ENCODE data around the gene CDC14B. TPM values are rescaled to one million over a fixed set of nuclear protein-coding genes. Genes with fewer than 3 reads are reported as not detected.
A peak's percentile ranks its signal among the peaks of the same experiment; 100 is the strongest.

Gene CDC14B
- total RNA-seq (10 to 100 TPM in 1 of 2 donors, 1 to 10 TPM in 1; 8.8 to 33.3 TPM), polyA plus RNA-seq (10 to 100 TPM; 11.3 TPM)

DNA sequence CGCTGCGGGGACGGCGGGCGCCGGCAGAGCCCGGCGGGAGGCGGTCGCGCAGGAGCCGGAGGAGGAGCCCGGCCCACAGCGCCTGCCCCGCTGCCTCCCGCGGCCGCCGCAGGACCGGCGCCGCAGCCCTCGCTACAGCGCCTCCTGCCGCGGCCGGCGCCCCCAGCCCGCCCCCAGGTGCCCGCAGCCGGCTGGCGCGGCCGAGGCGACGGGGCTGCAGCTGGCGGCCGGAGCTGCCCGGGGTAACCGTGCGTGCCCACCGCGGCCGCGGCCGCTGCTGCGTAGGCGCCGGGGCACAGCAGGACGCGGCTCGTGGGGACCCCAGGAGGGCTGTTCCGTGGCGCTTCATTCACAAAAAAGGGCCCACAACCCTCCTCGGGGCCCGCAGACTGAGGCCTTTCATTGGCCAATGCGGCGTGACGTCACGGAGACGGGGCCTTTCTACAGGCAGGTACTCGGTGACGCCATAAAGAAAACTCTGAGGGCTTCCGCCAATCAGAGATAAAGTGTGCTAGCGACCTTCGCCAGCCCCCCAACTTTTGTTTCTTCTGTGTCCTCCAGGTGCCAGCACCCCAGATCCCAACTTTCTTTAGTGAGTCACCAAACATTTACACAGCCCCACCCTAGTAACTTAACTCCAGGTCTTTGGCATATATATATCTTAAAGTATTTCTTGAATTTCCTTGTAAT lies at the start of gene CDC14B:
Gene CDC14B (minus strand): TSS at position 353 of the 690 bp plus-strand sequence. CDS start 465 bp downstream, outside the sequence.
- Histone ChIP-seq H3K9me3 (ENCODE audit: control insufficient read depth in 4 of 4, low read length in 3 of 4) (no peaks in the 10 kb centered on the region), H3K27me3 (ENCODE audit: control insufficient read depth in 4 of 4, insufficient read depth in 4 of 4, low read length in 3 of 4) (no peaks in the 10 kb centered on the region), H3K4me3 (ENCODE audit: low read depth in 1 of 3, low read length in 3 of 3) (peak within 1 kb of the TSS; percentile 77 to 94 (median 86)), H3K9ac (ENCODE audit: low read depth in 1 of 2, low read length in 2 of 2) (peak within 1 kb of the TSS; percentile 74 to 91), H3K4me1 (ENCODE audit: control insufficient read depth in 4 of 4, insufficient read depth in 4 of 4, low read length in 3 of 4) (peaks cover 0 to 3% (median 1%) of the 10 kb centered on the region in 4 donors), H3K36me3 (ENCODE audit: control insufficient read depth in 4 of 4, insufficient read depth in 3 of 4, low read depth in 1 of 4, low read length in 3 of 4) (no peaks in the 10 kb centered on the region), H3K27ac (ENCODE audit: low read depth in 1 of 2, low read length in 2 of 2) (peak within 1 kb of the TSS; percentile 99)
- TF ChIP-seq GABPA (IDR thresholded peaks at IDR 0.05 in 1 of 2, conservative IDR thresholded peaks at IDR 0.05 in 1 of 2) = peak in 1 of 2 donors; percentile 13
- TF ChIP-seq JUND (IDR thresholded peaks at IDR 0.05) = no peak
- TF ChIP-seq FOXA1 (IDR thresholded peaks at IDR 0.05) = no peak
- TF ChIP-seq, protein P1, sequence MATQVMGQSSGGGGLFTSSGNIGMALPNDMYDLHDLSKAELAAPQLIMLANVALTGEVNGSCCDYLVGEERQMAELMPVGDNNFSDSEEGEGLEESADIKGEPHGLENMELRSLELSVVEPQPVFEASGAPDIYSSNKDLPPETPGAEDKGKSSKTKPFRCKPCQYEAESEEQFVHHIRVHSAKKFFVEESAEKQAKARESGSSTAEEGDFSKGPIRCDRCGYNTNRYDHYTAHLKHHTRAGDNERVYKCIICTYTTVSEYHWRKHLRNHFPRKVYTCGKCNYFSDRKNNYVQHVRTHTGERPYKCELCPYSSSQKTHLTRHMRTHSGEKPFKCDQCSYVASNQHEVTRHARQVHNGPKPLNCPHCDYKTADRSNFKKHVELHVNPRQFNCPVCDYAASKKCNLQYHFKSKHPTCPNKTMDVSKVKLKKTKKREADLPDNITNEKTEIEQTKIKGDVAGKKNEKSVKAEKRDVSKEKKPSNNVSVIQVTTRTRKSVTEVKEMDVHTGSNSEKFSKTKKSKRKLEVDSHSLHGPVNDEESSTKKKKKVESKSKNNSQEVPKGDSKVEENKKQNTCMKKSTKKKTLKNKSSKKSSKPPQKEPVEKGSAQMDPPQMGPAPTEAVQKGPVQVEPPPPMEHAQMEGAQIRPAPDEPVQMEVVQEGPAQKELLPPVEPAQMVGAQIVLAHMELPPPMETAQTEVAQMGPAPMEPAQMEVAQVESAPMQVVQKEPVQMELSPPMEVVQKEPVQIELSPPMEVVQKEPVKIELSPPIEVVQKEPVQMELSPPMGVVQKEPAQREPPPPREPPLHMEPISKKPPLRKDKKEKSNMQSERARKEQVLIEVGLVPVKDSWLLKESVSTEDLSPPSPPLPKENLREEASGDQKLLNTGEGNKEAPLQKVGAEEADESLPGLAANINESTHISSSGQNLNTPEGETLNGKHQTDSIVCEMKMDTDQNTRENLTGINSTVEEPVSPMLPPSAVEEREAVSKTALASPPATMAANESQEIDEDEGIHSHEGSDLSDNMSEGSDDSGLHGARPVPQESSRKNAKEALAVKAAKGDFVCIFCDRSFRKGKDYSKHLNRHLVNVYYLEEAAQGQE (IDR thresholded peaks at IDR 0.05) = no peak
- no peak for TF ChIP-seq HNF4G (IDR thresholded peaks at IDR 0.05)
- TF ChIP-seq, protein P2, sequence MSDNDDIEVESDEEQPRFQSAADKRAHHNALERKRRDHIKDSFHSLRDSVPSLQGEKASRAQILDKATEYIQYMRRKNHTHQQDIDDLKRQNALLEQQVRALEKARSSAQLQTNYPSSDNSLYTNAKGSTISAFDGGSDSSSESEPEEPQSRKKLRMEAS (IDR thresholded peaks at IDR 0.05) = no peak
- TF ChIP-seq, protein P3, sequence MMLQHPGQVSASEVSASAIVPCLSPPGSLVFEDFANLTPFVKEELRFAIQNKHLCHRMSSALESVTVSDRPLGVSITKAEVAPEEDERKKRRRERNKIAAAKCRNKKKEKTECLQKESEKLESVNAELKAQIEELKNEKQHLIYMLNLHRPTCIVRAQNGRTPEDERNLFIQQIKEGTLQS (IDR thresholded peaks at IDR 0.05) = no peak
- TF ChIP-seq, protein P4, sequence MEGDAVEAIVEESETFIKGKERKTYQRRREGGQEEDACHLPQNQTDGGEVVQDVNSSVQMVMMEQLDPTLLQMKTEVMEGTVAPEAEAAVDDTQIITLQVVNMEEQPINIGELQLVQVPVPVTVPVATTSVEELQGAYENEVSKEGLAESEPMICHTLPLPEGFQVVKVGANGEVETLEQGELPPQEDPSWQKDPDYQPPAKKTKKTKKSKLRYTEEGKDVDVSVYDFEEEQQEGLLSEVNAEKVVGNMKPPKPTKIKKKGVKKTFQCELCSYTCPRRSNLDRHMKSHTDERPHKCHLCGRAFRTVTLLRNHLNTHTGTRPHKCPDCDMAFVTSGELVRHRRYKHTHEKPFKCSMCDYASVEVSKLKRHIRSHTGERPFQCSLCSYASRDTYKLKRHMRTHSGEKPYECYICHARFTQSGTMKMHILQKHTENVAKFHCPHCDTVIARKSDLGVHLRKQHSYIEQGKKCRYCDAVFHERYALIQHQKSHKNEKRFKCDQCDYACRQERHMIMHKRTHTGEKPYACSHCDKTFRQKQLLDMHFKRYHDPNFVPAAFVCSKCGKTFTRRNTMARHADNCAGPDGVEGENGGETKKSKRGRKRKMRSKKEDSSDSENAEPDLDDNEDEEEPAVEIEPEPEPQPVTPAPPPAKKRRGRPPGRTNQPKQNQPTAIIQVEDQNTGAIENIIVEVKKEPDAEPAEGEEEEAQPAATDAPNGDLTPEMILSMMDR (IDR thresholded peaks at IDR 0.05; ENCODE audit: low read depth, low read length, missing input control) = peak; percentile 29
- no peak for TF ChIP-seq YY1 (IDR thresholded peaks at IDR 0.05)
- TF ChIP-seq SP1 (IDR thresholded peaks at IDR 0.05) = peak; percentile 29
- 3% methylated on average over 66 of the region's 66 CpGs for WGBS
- DNase-seq (ENCODE audit: low spot score) = peak; percentile 83

DNA sequence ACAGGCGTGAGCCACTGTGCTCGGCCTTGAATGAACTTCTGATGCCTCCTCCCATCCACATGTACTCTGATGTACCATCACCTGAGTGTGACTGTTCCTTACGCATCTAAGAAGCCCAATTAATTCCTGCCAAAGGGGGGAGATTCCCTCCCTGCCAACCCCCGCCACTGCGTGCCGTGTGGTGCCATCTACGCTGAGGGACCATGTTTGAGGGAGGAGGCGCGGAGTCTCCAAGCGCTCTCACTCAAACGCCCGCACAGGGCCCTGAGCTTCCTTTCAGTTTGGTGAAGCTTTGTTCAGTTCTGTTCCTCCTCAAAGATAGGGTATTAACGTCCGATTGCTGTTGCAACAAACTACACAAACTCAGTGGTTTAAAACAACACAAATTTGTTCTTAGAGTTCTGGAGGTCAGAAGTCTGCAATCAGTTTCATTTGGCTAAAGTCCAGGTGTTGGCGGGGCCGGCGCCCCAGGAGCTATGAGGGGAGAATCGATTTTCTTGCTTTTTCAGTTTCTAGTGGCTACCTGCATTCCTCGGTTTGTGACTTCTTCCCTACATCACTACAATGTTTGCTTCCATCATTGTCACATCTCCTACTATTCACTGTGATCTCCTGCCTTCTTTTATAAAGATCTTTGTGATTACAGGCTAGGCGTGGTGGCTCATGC lies 49.4 kb upstream of the CDC14B start:
- no peak overlapping the region for H3K27ac ChIP-seq (ENCODE audit: low read depth in 1 of 2, low read length in 2 of 2)
- H3K9me3 ChIP-seq (ENCODE audit: control insufficient read depth in 4 of 4, low read length in 3 of 4) = no peaks in the 10 kb centered on the region
- DNase-seq (ENCODE audit: low spot score) = no peak
- no peaks in the 10 kb centered on the region for H3K36me3 ChIP-seq (ENCODE audit: control insufficient read depth in 4 of 4, insufficient read depth in 3 of 4, low read depth in 1 of 4, low read length in 3 of 4)
- H3K9ac ChIP-seq (ENCODE audit: low read depth in 1 of 2, low read length in 2 of 2) = no peak overlapping the region
- WGBS = 83% methylated on average over 20 of the region's 20 CpGs
- no peaks in the 10 kb centered on the region for H3K27me3 ChIP-seq (ENCODE audit: control insufficient read depth in 4 of 4, insufficient read depth in 4 of 4, low read length in 3 of 4)
- H3K4me1 ChIP-seq (ENCODE audit: control insufficient read depth in 4 of 4, insufficient read depth in 4 of 4, low read length in 3 of 4) = no peaks in the 10 kb centered on the region
- no peak overlapping the region for H3K4me3 ChIP-seq (ENCODE audit: low read depth in 1 of 3, low read length in 3 of 3)
- no peak for TF ChIP-seq JUND (IDR thresholded peaks at IDR 0.05)
- TF ChIP-seq, protein P1 (IDR thresholded peaks at IDR 0.05) = no peak
- TF ChIP-seq HNF4G (IDR thresholded peaks at IDR 0.05) = no peak
- TF ChIP-seq, protein P2 (IDR thresholded peaks at IDR 0.05) = no peak
- no peak for TF ChIP-seq SP1 (IDR thresholded peaks at IDR 0.05)
- no peak for TF ChIP-seq GABPA (IDR thresholded peaks at IDR 0.05 in 1 of 2, conservative IDR thresholded peaks at IDR 0.05 in 1 of 2)
- no peak for TF ChIP-seq YY1 (IDR thresholded peaks at IDR 0.05)
- no peak for TF ChIP-seq EGR1 (IDR thresholded peaks at IDR 0.05; ENCODE audit: low read depth in 2 of 2)
- no peak for TF ChIP-seq HNF4A (conservative IDR thresholded peaks at IDR 0.05)
- TF ChIP-seq FOXA2 (IDR thresholded peaks at IDR 0.05) = no peak
- no peak for TF ChIP-seq RAD21 (IDR thresholded peaks at IDR 0.05)
- TF ChIP-seq RXRA (IDR thresholded peaks at IDR 0.05) = no peak
- TF ChIP-seq, protein P4 (IDR thresholded peaks at IDR 0.05; ENCODE audit: low read depth, low read length, missing input control) = no peak
- no peak for TF ChIP-seq FOXA1 (IDR thresholded peaks at IDR 0.05)
- TF ChIP-seq TAF1 (conservative IDR thresholded peaks at IDR 0.05) = no peak

All from liver (tissue), 9 donors.